Measurements from ENCODE around the gene TEKT1. TPM values are rescaled to one million over a fixed set of nuclear protein-coding genes. Genes with fewer than 3 reads are reported as not detected.

The TEKT1 gene
- total and polyA plus RNA-seq, 2 experiments from 2014 or later: not detected

DNA sequence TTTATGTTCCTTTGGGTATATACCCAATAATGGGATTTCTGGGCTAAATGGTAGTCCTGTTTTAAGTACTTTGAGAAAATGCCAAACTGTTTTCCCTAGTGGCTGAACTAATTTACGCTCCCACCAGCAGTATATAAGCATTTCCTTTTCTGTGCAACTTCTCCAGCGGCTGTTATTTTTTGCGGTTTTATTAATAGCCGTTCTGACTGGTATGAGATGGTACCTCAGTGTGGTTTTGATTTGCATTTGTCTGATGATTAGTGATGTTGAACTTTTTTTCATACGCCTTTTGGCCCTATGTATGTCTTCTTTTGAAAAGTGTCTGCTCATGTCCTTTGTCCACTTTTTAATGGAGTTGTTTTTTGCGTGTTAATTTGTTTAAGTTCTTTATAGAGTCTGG lies 25.8 kb upstream of the TEKT1 start:
- ATAC-seq: no peak
- Mint-ChIP-seq H3K36me3 (ENCODE audit: low read depth) (peaks cover 25% of the 10 kb centered on the region), H3K4me1 (peaks cover 48% of the 10 kb centered on the region), H3K9me3 (peaks cover 2% of the 10 kb centered on the region; the same call in 1 of the 3 replicates), H3K27me3 (ENCODE audit: insufficient read depth, low read depth, poor library complexity) (peaks cover 6% of the 10 kb centered on the region), H3K4me3 (no peak overlapping the region), H3K27ac (peak overlapping the region; percentile 16; the same call in 1 of the 2 replicates)
- Histone ChIP-seq H3K36me3 (ENCODE audit: insufficient read depth) (no peaks in the 10 kb centered on the region), H3K4me3 (no peak overlapping the region), H3K27me3 (ENCODE audit: insufficient read depth) (no peaks in the 10 kb centered on the region), H3K4me1 (ENCODE audit: insufficient read depth) (peaks cover 17% of the 10 kb centered on the region), H4K20me1 (replicated peaks; ENCODE audit: insufficient read depth) (no peaks in the 10 kb centered on the region; the same call in 1 of the 2 replicates), H3K27ac (ENCODE audit: low read depth) (no peak overlapping the region), H2AFZ (no peak overlapping the region), H3F3A (replicated peaks; ENCODE audit: low read depth) (0 out of 2 replicates have a peak, but pooled peaks cover 4% of the 10 kb centered on the region), H3K4me2 (no peak overlapping the region), H3K9me2 (ENCODE audit: insufficient read depth) (0 out of 2 replicates have a peak, but pooled peaks cover 7% of the 10 kb centered on the region), H3K79me2 (replicated peaks; ENCODE audit: insufficient read depth) (peaks cover 81% of the 10 kb centered on the region)
- TF ChIP-seq, protein P1, sequence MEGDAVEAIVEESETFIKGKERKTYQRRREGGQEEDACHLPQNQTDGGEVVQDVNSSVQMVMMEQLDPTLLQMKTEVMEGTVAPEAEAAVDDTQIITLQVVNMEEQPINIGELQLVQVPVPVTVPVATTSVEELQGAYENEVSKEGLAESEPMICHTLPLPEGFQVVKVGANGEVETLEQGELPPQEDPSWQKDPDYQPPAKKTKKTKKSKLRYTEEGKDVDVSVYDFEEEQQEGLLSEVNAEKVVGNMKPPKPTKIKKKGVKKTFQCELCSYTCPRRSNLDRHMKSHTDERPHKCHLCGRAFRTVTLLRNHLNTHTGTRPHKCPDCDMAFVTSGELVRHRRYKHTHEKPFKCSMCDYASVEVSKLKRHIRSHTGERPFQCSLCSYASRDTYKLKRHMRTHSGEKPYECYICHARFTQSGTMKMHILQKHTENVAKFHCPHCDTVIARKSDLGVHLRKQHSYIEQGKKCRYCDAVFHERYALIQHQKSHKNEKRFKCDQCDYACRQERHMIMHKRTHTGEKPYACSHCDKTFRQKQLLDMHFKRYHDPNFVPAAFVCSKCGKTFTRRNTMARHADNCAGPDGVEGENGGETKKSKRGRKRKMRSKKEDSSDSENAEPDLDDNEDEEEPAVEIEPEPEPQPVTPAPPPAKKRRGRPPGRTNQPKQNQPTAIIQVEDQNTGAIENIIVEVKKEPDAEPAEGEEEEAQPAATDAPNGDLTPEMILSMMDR (conservative IDR thresholded peaks at IDR 0.05; ENCODE audit: low read depth in 2 of 2): no peak
- no peak for DNase-seq (ENCODE audit: low spot score)

DNA sequence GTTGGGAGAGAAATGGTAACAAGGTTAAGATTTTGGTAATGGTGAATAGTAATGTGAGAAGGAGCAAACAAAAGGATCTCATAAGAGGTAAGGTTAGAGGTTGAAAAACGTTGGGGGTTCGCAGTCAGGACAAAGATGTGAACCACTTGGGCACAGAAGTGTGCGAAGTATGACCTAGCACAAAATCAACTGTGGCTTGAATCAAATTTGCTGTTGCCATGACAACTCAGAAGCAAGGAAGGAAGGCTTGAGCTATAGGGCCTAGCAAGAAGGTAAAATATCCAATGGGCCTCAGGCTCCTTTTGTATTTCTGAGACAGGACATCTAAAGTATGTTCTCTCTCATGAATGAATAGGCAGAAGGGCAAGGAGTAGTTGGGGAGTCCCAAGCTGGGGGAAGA lies 24.5 kb upstream of the TEKT1 start:
- no peaks in the 10 kb centered on the region for H3K27me3 ChIP-seq (ENCODE audit: insufficient read depth)
- H3K27me3 Mint-ChIP-seq (ENCODE audit: insufficient read depth, low read depth, poor library complexity): peaks cover 8% of the 10 kb centered on the region
- no peaks in the 10 kb centered on the region; the same call in 1 of the 2 replicates for H4K20me1 ChIP-seq (replicated peaks; ENCODE audit: insufficient read depth)
- H3K4me3 Mint-ChIP-seq: peak overlapping the region; percentile 95; the same call in 2 of the 3 replicates
- 0 out of 2 replicates have a peak, but pooled peaks cover 4% of the 10 kb centered on the region for H3F3A ChIP-seq (replicated peaks; ENCODE audit: low read depth)
- H2AFZ ChIP-seq: no peak overlapping the region
- H3K4me1 Mint-ChIP-seq: peaks cover 39% of the 10 kb centered on the region
- no peak overlapping the region for H3K27ac ChIP-seq (ENCODE audit: low read depth)
- H3K4me1 ChIP-seq (ENCODE audit: insufficient read depth): peaks cover 17% of the 10 kb centered on the region
- H3K9me2 ChIP-seq (ENCODE audit: insufficient read depth): 0 out of 2 replicates have a peak, but pooled peaks cover 7% of the 10 kb centered on the region
- H3K27ac Mint-ChIP-seq: peak overlapping the region; percentile 12; the same call in 1 of the 2 replicates
- H3K4me2 ChIP-seq: no peak overlapping the region
- ATAC-seq (no peak), DNase-seq (ENCODE audit: low spot score) (no peak)
- no peak overlapping the region for H3K4me3 ChIP-seq
- TF ChIP-seq, protein P2, sequence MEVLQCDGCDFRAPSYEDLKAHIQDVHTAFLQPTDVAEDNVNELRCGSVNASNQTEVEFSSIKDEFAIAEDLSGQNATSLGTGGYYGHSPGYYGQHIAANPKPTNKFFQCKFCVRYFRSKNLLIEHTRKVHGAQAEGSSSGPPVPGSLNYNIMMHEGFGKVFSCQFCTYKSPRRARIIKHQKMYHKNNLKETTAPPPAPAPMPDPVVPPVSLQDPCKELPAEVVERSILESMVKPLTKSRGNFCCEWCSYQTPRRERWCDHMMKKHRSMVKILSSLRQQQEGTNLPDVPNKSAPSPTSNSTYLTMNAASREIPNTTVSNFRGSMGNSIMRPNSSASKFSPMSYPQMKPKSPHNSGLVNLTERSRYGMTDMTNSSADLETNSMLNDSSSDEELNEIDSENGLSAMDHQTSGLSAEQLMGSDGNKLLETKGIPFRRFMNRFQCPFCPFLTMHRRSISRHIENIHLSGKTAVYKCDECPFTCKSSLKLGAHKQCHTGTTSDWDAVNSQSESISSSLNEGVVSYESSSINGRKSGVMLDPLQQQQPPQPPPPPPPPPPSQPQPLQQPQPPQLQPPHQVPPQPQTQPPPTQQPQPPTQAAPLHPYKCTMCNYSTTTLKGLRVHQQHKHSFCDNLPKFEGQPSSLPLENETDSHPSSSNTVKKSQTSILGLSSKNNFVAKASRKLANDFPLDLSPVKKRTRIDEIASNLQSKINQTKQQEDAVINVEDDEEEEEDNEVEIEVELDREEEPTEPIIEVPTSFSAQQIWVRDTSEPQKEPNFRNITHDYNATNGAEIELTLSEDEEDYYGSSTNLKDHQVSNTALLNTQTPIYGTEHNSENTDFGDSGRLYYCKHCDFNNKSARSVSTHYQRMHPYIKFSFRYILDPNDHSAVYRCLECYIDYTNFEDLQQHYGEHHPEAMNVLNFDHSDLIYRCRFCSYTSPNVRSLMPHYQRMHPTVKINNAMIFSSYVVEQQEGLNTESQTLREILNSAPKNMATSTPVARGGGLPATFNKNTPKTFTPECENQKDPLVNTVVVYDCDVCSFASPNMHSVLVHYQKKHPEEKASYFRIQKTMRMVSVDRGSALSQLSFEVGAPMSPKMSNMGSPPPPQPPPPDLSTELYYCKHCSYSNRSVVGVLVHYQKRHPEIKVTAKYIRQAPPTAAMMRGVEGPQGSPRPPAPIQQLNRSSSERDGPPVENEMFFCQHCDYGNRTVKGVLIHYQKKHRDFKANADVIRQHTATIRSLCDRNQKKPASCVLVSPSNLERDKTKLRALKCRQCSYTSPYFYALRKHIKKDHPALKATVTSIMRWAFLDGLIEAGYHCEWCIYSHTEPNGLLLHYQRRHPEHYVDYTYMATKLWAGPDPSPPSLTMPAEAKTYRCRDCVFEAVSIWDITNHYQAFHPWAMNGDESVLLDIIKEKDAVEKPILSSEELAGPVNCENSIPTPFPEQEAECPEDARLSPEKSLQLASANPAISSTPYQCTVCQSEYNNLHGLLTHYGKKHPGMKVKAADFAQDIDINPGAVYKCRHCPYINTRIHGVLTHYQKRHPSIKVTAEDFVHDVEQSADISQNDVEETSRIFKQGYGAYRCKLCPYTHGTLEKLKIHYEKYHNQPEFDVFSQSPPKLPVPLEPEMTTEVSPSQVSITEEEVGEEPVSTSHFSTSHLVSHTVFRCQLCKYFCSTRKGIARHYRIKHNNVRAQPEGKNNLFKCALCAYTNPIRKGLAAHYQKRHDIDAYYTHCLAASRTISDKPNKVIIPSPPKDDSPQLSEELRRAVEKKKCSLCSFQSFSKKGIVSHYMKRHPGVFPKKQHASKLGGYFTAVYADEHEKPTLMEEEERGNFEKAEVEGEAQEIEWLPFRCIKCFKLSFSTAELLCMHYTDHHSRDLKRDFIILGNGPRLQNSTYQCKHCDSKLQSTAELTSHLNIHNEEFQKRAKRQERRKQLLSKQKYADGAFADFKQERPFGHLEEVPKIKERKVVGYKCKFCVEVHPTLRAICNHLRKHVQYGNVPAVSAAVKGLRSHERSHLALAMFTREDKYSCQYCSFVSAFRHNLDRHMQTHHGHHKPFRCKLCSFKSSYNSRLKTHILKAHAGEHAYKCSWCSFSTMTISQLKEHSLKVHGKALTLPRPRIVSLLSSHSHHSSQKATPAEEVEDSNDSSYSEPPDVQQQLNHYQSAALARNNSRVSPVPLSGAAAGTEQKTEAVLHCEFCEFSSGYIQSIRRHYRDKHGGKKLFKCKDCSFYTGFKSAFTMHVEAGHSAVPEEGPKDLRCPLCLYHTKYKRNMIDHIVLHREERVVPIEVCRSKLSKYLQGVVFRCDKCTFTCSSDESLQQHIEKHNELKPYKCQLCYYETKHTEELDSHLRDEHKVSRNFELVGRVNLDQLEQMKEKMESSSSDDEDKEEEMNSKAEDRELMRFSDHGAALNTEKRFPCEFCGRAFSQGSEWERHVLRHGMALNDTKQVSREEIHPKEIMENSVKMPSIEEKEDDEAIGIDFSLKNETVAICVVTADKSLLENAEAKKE (CRISPR knock-in tag; IDR thresholded peaks at IDR 0.05): no peak
- no peak for TF ChIP-seq JUNB (IDR thresholded peaks at IDR 0.05; ENCODE audit: unreplicated experiment)
- H3K36me3 ChIP-seq (ENCODE audit: insufficient read depth): no peaks in the 10 kb centered on the region
- peaks cover 25% of the 10 kb centered on the region for H3K36me3 Mint-ChIP-seq (ENCODE audit: low read depth)
- H3K79me2 ChIP-seq (replicated peaks; ENCODE audit: insufficient read depth): peaks cover 68% of the 10 kb centered on the region
- peaks cover 2% of the 10 kb centered on the region; the same call in 1 of the 3 replicates for H3K9me3 Mint-ChIP-seq

All from GM23338 (cell line).